Stomach smooth muscle (tissue), 2 donors: ENCODE measurements around the gene KCNJ1.

ENCODE experiments used
- H3K27ac ChIP-seq: one replicate; pipeline ENCODE4 v1.7.0; 2013; ENCODE audit warnings: mild to moderate bottlenecking, low read length, inconsistent platforms
- H3K27me3 ChIP-seq, 2 donors: one replicate each; pipeline ENCODE4 v1.7.0; 2013; ENCODE audit warnings: low read length in 2 of 2; ENCODE audit not compliant: insufficient read depth in 2 of 2, control insufficient read depth in 1 of 2
- H3K36me3 ChIP-seq, 2 donors: one replicate each; pipeline ENCODE4 v1.7.0; 2013; ENCODE audit warnings: low read length in 2 of 2; ENCODE audit not compliant: control insufficient read depth in 2 of 2, insufficient read depth in 2 of 2
- H3K4me1 ChIP-seq: one replicate; pipeline ENCODE4 v1.7.0; 2013; ENCODE audit warnings: low read length; ENCODE audit not compliant: control insufficient read depth, insufficient read depth
- H3K4me3 ChIP-seq, 2 donors: one replicate each; pipeline ENCODE4 v1.7.0; 2013; ENCODE audit warnings: low read length in 2 of 2
- H3K9ac ChIP-seq, 2 donors: one replicate each; pipeline ENCODE4 v1.7.0; 2013; ENCODE audit warnings: low read length in 2 of 2, mild to moderate bottlenecking in 1 of 2
- H3K9me3 ChIP-seq, 2 donors: one replicate each; pipeline ENCODE4 v1.7.0; 2013; ENCODE audit warnings: low read length in 2 of 2; ENCODE audit not compliant: control insufficient read depth in 2 of 2
- donor health status: healthy.
- donor health status: Pancreatic carcinoma.

KCNJ1 gene

DNA sequence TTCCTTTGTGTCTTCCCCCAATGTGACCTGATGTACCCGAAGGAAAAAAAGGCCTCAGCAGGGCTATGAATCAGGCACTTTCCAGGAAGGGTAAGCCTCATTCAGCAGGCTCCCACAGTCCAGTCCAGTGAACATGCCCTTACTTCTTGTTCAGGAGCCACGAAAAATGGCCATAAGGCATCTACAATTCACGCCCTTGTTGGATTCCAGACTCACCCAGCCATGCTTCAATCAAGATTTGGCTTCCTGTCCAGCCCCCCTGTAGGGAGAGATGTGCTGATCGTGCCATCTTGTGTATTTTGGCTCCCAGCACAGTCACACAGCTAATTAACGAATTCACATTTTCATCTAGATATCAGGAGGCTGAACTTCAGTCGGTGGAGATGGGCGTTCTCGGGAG, 14.1 kb upstream of the KCNJ1 start:
- H3K27ac ChIP-seq, result no peak overlapping the region

DNA sequence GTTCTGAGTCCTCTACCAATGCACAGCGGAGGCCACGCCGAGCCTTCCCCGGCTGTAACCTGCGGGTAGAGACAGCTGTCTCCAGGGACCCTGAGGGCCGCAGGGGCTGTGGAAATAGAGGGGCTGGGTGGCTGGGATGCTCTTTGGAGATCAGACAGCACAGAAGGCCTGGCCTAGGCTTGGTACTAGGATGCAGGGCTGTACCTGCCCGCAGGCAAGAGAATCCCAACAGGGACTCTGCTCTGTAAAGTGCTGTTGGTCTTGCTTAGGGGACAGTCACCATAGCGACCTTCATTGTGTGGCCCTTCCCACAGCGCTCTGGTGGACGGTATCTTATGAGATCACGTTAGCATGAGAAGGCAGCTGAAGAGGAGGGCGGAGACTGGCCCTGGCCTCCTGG, 12.7 kb upstream of the KCNJ1 start:
- Histone ChIP-seq H3K27ac (no peak overlapping the region), H3K4me3 (no peak overlapping the region), H3K36me3 (no peaks in the 10 kb centered on the region), H3K9ac (no peak overlapping the region), H3K9me3 (no peaks in the 10 kb centered on the region), H3K4me1 (no peaks in the 10 kb centered on the region), H3K27me3 (peaks cover 7 to 9% of the 10 kb centered on the region in 2 donors)

More for the DNA sequence above, 14.1 kb upstream of the KCNJ1 start:
- H3K4me3 ChIP-seq, result no peak overlapping the region
- no peaks in the 10 kb centered on the region for H3K4me1 ChIP-seq
- H3K9ac ChIP-seq, result no peak overlapping the region
- H3K9me3 ChIP-seq, result no peaks in the 10 kb centered on the region
- H3K27me3 ChIP-seq, result peaks cover 11 to 14% of the 10 kb centered on the region in 2 donors
- H3K36me3 ChIP-seq, result no peaks in the 10 kb centered on the region

DNA sequence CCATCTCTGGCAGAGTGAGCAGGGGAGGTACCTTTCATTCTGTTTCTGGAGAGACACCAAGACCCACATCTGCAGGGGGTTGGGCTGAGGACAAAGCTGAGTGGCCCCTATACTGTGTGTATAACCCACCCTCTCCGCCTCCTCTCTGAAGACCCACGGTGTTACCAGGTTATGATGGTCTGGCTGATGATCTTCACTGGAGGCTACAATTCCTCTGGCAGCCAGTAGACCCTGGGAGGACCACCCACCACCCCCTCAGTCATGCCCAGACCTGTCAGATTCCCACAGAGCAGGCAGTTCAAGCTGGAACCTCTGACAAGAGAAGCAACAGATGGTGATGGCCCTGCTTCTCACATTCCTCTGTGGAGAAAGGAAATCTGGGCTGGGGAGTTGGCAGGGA, 11.4 kb upstream of the KCNJ1 start:
- H3K36me3 ChIP-seq, result no peaks in the 10 kb centered on the region
- H3K9ac ChIP-seq, result no peak overlapping the region
- no peak overlapping the region for H3K27ac ChIP-seq
- H3K4me1 ChIP-seq, result no peaks in the 10 kb centered on the region
- no peaks in the 10 kb centered on the region for H3K9me3 ChIP-seq
- H3K4me3 ChIP-seq, result no peak overlapping the region
- peaks cover under 1 to 8% of the 10 kb centered on the region in 2 donors for H3K27me3 ChIP-seq

DNA sequence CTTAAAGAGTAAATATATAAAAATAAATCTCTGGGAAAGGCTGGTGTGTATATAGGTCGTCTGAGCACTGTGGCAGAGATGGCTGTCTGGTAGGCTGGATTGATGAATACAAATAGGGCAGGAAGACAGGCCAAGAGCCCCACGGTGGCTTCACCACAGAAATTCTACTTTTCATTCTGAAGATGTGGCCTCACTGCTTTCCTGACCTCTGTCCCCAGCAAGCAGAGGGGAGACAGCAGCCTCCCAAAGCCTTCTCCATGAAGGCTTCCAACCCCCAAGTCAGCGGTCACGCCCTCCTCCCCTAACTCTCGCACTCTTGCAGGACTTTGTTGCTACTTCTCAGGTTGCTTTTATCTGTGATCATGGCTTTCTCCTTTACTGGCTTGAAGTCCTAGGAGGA, 10.6 kb upstream of the KCNJ1 start:
- H3K9ac ChIP-seq, result no peak overlapping the region
- H3K4me1 ChIP-seq, result no peaks in the 10 kb centered on the region
- H3K4me3 ChIP-seq, result no peak overlapping the region
- no peaks in the 10 kb centered on the region for H3K36me3 ChIP-seq
- no peaks in the 10 kb centered on the region for H3K9me3 ChIP-seq
- peaks cover 0 to 8% of the 10 kb centered on the region in 2 donors for H3K27me3 ChIP-seq
- no peak overlapping the region for H3K27ac ChIP-seq

DNA sequence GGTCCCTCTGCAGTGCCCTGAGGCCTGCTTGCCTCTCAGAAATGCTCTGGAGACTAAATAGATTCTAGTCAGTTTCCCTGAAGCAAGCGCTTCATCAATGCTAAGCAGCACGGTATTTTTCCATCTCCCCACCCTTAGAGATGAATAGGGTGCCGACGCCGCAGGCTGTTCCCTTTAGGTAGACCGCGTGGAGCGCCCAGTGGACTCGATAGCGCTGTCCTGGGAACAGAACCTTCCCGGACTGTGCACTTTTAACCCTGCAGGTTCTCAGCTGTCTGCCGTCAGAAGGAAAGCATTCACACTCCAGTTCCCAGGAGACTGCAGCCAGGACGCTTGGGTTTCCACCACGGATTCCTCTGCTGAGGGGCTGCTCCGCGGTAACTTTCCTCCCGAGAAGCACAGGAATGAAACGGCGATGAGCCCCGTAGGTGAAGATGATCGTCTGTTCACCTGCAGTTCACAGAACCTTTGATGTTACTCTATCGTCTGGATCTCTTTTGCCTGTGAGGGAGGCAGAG, 9.1 kb upstream of the KCNJ1 start:
- Histone ChIP-seq H3K9ac (no peak overlapping the region), H3K4me3 (no peak overlapping the region), H3K27me3 (peaks cover 0 to 7% of the 10 kb centered on the region in 2 donors), H3K27ac (no peak overlapping the region), H3K9me3 (no peaks in the 10 kb centered on the region), H3K36me3 (no peaks in the 10 kb centered on the region), H3K4me1 (no peaks in the 10 kb centered on the region)

DNA sequence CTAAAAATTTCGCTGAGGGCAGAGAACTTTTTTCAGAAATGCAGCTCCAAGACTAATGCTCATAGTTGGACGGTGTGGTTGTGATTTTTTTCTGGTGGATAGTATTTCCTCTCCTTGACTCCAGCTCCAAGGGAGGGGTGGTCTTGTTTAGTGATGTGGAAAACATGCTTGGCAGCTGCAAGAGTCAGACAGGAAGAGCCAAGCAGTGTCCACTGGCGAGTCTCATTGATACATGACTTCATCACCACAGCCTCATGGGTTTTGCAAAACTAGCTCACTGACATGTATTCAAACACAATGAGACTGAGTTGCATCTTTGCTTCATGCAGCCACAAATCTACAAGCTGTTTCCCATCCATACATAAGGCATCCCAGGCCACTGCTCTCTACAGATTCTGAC, 7.3 kb upstream of the KCNJ1 start:
- Histone ChIP-seq H3K9me3 (no peaks in the 10 kb centered on the region), H3K27me3 (peaks cover 0 to 6% of the 10 kb centered on the region in 2 donors), H3K36me3 (no peaks in the 10 kb centered on the region), H3K9ac (no peak overlapping the region), H3K4me1 (no peaks in the 10 kb centered on the region), H3K4me3 (no peak overlapping the region), H3K27ac (no peak overlapping the region)

DNA sequence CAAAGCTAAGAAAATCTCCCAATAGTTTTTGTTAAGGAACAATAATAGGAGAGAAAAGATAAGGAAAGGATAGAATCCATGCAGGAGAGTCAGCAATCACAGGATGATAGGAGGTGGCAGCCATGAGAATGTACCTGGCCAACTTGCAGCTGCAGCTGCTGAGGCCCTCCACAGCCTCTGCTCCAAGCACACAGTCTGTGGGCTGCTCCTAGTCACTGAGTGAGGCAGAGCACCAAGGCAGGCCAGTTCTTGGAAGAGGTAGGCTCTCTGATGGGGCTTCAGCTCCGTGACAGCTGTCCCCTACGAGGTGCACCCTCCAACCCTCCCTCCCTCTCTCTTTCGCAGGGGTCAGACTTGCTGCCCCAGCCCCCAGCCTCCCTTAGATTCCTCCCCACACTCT, 5.5 kb upstream of the KCNJ1 start:
- Histone ChIP-seq H3K4me3 (no peak overlapping the region), H3K27me3 (no peaks in the 10 kb centered on the region), H3K36me3 (no peaks in the 10 kb centered on the region), H3K27ac (no peak overlapping the region), H3K4me1 (no peaks in the 10 kb centered on the region), H3K9ac (no peak overlapping the region), H3K9me3 (no peaks in the 10 kb centered on the region)

DNA sequence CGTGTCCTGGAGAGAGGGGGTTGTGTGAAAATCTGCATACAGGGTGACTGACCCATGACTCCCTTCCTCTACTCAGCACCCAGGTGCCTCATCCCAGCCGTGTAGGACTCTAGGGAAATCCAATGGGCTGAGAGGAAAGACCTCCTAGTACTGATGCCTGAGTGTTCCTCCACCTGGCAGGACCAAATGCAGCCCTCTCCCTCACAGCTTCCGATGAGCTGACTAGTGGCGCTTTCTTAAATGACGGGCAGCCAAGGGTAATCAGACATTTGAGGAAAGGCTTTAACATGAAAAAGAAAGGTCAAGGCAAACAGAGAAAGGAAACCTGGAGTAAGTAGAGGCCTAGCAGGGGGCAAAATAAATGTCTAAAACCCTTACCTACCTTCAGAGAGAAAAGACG, 5.0 kb upstream of the KCNJ1 start:
- Histone ChIP-seq H3K27ac (no peak overlapping the region), H3K4me1 (no peaks in the 10 kb centered on the region), H3K36me3 (no peaks in the 10 kb centered on the region), H3K4me3 (no peak overlapping the region), H3K9ac (no peak overlapping the region), H3K9me3 (no peaks in the 10 kb centered on the region), H3K27me3 (no peaks in the 10 kb centered on the region)

DNA sequence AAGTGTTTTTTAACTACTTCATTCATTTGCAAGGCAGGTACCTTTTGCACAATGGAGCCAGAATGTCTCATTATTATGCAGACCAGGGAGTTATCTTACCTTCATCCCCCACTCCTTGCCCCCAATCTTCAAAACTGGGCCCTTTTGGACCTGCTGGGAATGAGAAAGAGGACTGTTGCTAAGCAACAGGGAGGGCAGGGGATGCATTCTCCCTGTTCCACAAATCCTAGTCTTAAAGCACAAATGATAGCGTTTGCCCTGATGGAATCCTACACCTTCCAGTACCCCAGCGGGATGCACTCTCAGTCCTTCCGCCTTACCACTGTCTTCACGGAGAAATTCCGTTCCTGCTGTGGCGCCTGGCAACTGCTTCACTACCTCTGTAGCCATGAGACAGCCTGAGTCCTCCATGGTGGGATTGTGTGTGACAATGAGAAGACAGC, 4.1 kb upstream of the KCNJ1 start:
- Histone ChIP-seq H3K9me3 (no peaks in the 10 kb centered on the region), H3K9ac (no peak overlapping the region), H3K27ac (no peak overlapping the region), H3K4me3 (no peak overlapping the region), H3K27me3 (no peaks in the 10 kb centered on the region), H3K4me1 (no peaks in the 10 kb centered on the region), H3K36me3 (no peaks in the 10 kb centered on the region)

DNA sequence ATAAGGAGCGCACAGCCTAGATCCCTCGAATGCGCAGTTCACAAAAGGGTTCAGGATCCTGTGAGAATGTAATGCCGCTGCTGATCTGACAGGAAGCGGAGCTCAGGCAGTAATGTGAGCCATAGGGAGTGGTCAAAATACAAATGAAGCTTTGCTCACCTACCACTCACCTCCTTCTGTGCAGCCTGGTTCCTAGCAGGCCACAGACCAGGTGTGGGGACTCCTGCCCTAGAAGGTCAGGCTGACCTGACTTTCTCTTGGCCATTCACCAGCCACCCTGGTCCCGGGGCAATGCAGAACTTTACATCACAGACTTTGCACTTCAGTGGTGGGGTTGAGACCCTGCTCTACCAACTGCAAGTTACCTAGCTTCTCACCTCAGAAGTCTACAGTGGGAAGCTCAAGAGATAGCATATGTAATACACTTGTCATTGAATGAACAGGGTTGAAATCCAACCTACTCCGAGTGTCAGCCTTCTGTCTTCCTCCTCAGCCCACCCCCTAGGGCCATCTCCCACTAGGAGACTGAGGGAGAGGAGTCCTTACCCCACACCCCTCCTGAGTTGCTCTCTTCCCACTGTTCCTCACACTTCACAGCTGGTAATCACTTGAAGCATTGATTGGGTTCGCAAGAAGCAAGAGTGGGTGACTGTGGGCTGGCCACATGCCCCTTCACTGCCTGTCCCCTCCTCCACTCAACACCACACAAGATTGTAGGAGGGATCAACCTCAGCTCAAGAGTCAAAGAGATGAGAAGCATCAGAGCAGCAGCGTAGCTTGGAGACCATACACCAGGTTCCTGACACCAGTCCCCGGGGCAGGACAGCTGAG, 2.0 kb upstream of the KCNJ1 start:
- H3K4me3 ChIP-seq, result no peak overlapping the region
- peaks cover 0 to 2% of the 10 kb centered on the region in 2 donors for H3K27me3 ChIP-seq
- no peak overlapping the region for H3K9ac ChIP-seq
- H3K27ac ChIP-seq, result no peak overlapping the region
- no peaks in the 10 kb centered on the region for H3K4me1 ChIP-seq
- H3K36me3 ChIP-seq, result no peaks in the 10 kb centered on the region
- no peaks in the 10 kb centered on the region for H3K9me3 ChIP-seq

DNA sequence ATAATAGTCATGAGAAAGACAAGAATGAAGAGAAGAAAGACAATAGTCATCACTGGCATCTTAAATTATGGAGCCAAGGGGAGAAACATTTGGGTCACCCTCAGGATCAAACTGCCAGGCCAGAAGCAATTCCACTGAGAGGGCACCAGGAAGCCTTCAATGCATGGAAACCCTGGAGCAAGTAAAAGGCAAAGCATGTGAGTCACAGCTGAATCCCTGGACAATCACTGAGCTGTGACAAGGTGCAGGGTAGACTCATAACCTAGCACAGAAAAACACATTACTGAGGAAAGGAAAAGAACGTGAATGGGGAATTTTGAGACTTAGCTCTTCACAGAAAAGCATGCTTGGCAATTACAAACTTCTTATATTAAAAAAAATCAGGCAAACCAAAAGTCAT, 1.6 kb downstream of the KCNJ1 start:
- H3K27ac ChIP-seq, result no peak overlapping the region
- no peaks in the 10 kb centered on the region for H3K36me3 ChIP-seq
- peaks cover 0 to 9% of the 10 kb centered on the region in 2 donors for H3K27me3 ChIP-seq
- no peaks in the 10 kb centered on the region for H3K4me1 ChIP-seq
- H3K4me3 ChIP-seq, result no peak overlapping the region
- H3K9ac ChIP-seq, result no peak overlapping the region
- H3K9me3 ChIP-seq, result no peaks in the 10 kb centered on the region
